SK-N-SH (cell line): Measurements from ENCODE around the gene RPP30. TPM values are rescaled to one million over a fixed set of nuclear protein-coding genes. Genes with fewer than 3 reads are reported as not detected.
A peak's percentile ranks its signal among the peaks of the same experiment; 100 is the strongest.

Source experiments
- CTCF ChIA-PET: fragments of 300-600, 350-600 bp; formaldehyde crosslinking; extraction: SDS; loops from one replicate; lab custom pipeline; 2021; lab: Yijun Ruan, JAX
- POLR2A ChIA-PET: fragments of 350-600 bp; sonication (Branson Sonifier 250); formaldehyde crosslinking; extraction: SDS; loops from one replicate; lab custom pipeline; 2020; ENCODE audit warnings: antibody characterized with exemption, inconsistent platforms; lab: Yijun Ruan, JAX
- DNase-seq: peaks from one replicate; pipeline ENCODE4 v3.0.0; 2012
- H2AFZ ChIP-seq: fragments of 200-600 bp; sonication (generic); 2 replicates; pipeline ENCODE4 v1.8.1; 2016; ENCODE audit warnings: antibody characterized with exemption, mild to moderate bottlenecking, low read depth
- H3F3A ChIP-seq: fragments of 200-600 bp; sonication (generic); replicated peaks from 2 replicates; pipeline ENCODE3; 2016; ENCODE audit warnings: antibody characterized with exemption, mild to moderate bottlenecking; ENCODE audit not compliant: insufficient read depth
- H3K27ac ChIP-seq, 2 experiments: fragments of 200-500 bp in 1 of 2; fragments of 200-600 bp in 1 of 2; sonication (Bioruptor generic) in 1 of 2; sonication (generic), shearing (Covaris generic) in 1 of 2; 2 replicates each; pipeline versions ENCODE4 v1.5.1 to v1.6.1; 2014 to 2016; ENCODE audit warnings: low read depth in 2 of 2, inconsistent platforms in 1 of 2, low read length in 1 of 2, mild to moderate bottlenecking in 1 of 2, mixed read lengths in 1 of 2
- H3K27me3 ChIP-seq: fragments of 200-600 bp; sonication (generic), shearing (Covaris generic); 2 replicates; pipeline ENCODE4 v1.6.1; 2016; ENCODE audit warnings: mixed run types; ENCODE audit not compliant: insufficient read depth
- H3K36me3 ChIP-seq, 2 experiments: fragments of 200-500 bp in 1 of 2; fragments of 200-600 bp in 1 of 2; sonication (Bioruptor generic) in 1 of 2; sonication (generic) in 1 of 2; replicated peaks in 1 of 2; 2 replicates each; pipeline versions ENCODE3 to v1.5.1; 2014 to 2016; ENCODE audit warnings: low read length in 1 of 2, mild to moderate bottlenecking in 1 of 2; ENCODE audit not compliant: insufficient read depth in 2 of 2, control insufficient read depth in 1 of 2
- H3K4me1 ChIP-seq, 2 experiments: fragments of 200-500 bp in 1 of 2; fragments of 200-600 bp in 1 of 2; sonication (Bioruptor generic) in 1 of 2; sonication (generic), shearing (Covaris generic) in 1 of 2; 2 replicates each; pipeline versions ENCODE4 v1.5.1 to v1.6.1; 2014 to 2016; ENCODE audit warnings: low read depth in 1 of 2, low read length in 1 of 2, mixed run types in 1 of 2; ENCODE audit not compliant: insufficient read depth in 2 of 2, control insufficient read depth in 1 of 2
- H3K4me2 ChIP-seq: fragments of 200-600 bp; sonication (generic), shearing (Covaris generic); 2 replicates; pipeline ENCODE4 v1.6.1; 2017; ENCODE audit warnings: mixed run types
- H3K4me3 ChIP-seq, 2 experiments: fragments of 200-500 bp in 1 of 2; fragments of 200-600 bp in 1 of 2; sonication (Bioruptor generic) in 1 of 2; sonication (generic), shearing (Covaris generic) in 1 of 2; 2 replicates each; pipeline versions ENCODE4 v1.5.1 to v1.8.1; 2014 to 2016; ENCODE audit warnings: low read depth in 2 of 2, inconsistent platforms in 1 of 2, low read length in 1 of 2, mild to moderate bottlenecking in 1 of 2, mixed read lengths in 1 of 2, moderate library complexity in 1 of 2
- H3K79me2 ChIP-seq: fragments of 200-600 bp; sonication (generic); 2 replicates; pipeline ENCODE4 v1.8.1; 2017; ENCODE audit warnings: mild to moderate bottlenecking; ENCODE audit not compliant: insufficient read depth
- H3K9ac ChIP-seq: fragments of 200-600 bp; sonication (generic); 2 replicates; pipeline ENCODE4 v1.6.1; 2017; ENCODE audit warnings: mixed run types
- H3K9me2 ChIP-seq: fragments of 200-600 bp; sonication (generic); 2 replicates; pipeline ENCODE4 v1.6.1; 2017; ENCODE audit warnings: mixed run types
- H3K9me3 ChIP-seq: fragments of 200-600 bp; sonication (generic); 2 replicates; pipeline ENCODE4 v1.6.1; 2017; ENCODE audit warnings: mixed run types, mild to moderate bottlenecking, moderate library complexity
- H4K20me1 ChIP-seq: fragments of 200-600 bp; sonication (generic); 2 replicates; pipeline ENCODE4 v1.6.1; 2017; ENCODE audit warnings: mild to moderate bottlenecking, mixed run types; ENCODE audit not compliant: insufficient read depth
- NFIC ChIP-seq: IDR thresholded peaks from 2 replicates; pipeline ENCODE4 v1.4.0; 2012; ENCODE audit warnings: borderline replicate concordance
- SMC3 ChIP-seq: IDR thresholded peaks from 2 replicates; pipeline ENCODE4 v1.6.1; 2012; ENCODE audit warnings: low read depth, low read length, improper control_type of control experiment
- YY1 ChIP-seq: IDR thresholded peaks from 2 replicates; pipeline ENCODE4 v1.4.0; 2012; ENCODE audit warnings: low read depth, mild to moderate bottlenecking
- WGBS: methylation state at CpG from one replicate; pipeline ENCODE4 v1.1.6; 2017; ENCODE audit warnings: low lambda C conversion rate; 5-methylcytosine and 5-hydroxymethylcytosine counted together
- polyA plus RNA-seq, 3 experiments: library from polyadenylated mRNA; depleted of rRNA; stranded (reverse); fragments of >200 nt; gene quantifications; 2 replicates each; pipeline ENCODE4 v1.2.3, GENCODE V29; 2012
- TF ChIP-seq, protein P1 (sequence below): IDR thresholded peaks from 2 replicates; pipeline ENCODE4 v1.4.0; 2012; ENCODE audit warnings: low read depth, borderline replicate concordance
- TF ChIP-seq, protein P2 (sequence below): fragments of 200-600 bp; sonication (generic); IDR thresholded peaks from 2 replicates; pipeline ENCODE4 v1.6.1; 2017; ENCODE audit warnings: antibody characterized with exemption, mild to moderate bottlenecking, moderate library complexity

Gene RPP30
- polyA plus RNA-seq, 1 of the 3 experiments (the other 2 are of a cell fraction): 16.7 TPM

DNA sequence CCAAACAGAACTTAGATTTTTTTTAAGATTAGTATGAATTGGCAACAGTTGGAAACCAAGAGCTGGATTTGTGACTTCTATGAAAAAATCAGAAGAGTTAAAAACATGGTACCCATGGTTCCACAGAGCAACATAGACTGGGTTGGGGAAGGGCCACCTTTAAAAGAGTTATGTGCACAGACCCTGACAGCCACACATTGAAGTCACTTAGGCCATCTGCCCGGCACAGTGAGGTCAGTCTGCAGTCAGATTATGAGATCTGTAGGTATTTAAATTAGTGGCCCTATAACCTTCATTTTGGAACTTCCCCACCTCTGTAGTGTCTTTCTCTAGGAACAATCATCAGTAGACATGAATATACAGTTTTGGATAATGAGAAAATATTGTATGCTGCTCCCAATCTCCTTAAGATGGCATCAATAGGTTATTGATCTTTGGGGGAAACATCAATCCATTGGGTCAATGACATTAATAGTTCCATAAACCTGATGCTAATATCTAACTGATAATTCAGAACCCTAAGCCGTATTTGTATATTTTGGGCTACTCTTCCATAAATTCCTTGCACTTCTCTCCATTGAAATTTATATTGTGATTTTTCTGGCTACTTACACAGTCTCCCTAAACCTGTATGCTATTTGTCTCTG lies 42.1 kb downstream of the RPP30 start:
- CTCF ChIA-PET: interaction anchor here (0.6 to 7.6 kb wide), 6 partner anchors 92 to 384 kb away, joined by 3 to 124 read pairs (median 22); no protein-coding TSS in a partner anchor
- no peaks in the 10 kb centered on the region for H3K79me2 ChIP-seq
- WGBS: 95% methylated on average over 2 of the region's 2 CpGs
- H3K9ac ChIP-seq: no peak overlapping the region
- no peaks in the 10 kb centered on the region for H3K27me3 ChIP-seq
- POLR2A ChIA-PET: no interaction called here
- no peak for TF ChIP-seq SMC3
- TF ChIP-seq, all 33 proteins: peak for 0
- Histone ChIP-seq H3K4me1 (peaks cover 12 to 14% of the 10 kb centered on the region in 2 experiments), H3K9me2 (no peaks in the 10 kb centered on the region), H3F3A (peaks cover 67% of the 10 kb centered on the region), H3K4me3 (no peak overlapping the region), H3K4me2 (no peak overlapping the region), H3K27ac (peak overlapping the region in 1 of 2 experiments; percentile 28; a peak in 1 of 4 replicates), H4K20me1 (no peaks in the 10 kb centered on the region), H3K36me3 (peaks cover 3 to 36% of the 10 kb centered on the region in 2 experiments), H2AFZ (no peak overlapping the region), H3K9me3 (no peaks in the 10 kb centered on the region)
- no peak for DNase-seq

DNA sequence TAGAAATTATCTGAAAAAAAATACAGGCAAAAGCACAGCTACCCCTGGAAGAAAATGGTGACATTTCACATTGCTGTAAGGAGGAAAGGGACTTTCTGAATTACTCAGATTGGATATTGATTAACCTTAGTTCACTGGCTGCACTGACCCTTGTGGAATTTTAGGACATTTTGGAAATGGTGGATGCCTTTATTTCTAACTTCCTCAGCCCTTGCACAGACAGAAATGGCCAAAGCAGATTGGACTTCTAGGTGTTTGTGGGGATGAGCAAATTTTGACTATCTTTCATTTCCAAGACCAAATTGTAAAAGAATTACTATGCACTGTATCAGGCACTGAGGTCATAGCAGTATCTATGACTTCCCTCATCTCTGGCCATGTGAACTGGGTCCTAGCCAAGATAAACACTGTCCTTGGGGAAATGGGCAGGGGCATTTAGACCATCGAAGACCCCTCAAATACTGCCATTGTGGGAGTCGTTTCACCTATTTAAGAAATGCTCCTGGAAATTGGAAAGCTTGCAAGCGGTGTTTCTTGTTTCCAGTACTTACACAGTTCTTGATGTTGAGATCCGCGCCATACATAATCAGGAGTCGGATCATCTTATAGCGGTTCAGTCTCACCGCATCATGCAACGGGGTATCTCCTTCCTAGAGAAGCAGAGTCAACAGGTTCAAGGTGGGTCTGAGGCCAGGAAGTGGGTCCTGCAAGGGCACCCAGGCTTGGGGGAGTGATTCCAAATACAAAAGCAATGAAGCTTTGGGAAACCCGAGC lies 43.4 kb downstream of the RPP30 start:
- H2AFZ ChIP-seq: no peak overlapping the region
- no peak for TF ChIP-seq YY1
- TF ChIP-seq, protein P1, sequence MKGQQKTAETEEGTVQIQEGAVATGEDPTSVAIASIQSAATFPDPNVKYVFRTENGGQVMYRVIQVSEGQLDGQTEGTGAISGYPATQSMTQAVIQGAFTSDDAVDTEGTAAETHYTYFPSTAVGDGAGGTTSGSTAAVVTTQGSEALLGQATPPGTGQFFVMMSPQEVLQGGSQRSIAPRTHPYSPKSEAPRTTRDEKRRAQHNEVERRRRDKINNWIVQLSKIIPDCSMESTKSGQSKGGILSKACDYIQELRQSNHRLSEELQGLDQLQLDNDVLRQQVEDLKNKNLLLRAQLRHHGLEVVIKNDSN: no peak
- TF ChIP-seq, protein P2, sequence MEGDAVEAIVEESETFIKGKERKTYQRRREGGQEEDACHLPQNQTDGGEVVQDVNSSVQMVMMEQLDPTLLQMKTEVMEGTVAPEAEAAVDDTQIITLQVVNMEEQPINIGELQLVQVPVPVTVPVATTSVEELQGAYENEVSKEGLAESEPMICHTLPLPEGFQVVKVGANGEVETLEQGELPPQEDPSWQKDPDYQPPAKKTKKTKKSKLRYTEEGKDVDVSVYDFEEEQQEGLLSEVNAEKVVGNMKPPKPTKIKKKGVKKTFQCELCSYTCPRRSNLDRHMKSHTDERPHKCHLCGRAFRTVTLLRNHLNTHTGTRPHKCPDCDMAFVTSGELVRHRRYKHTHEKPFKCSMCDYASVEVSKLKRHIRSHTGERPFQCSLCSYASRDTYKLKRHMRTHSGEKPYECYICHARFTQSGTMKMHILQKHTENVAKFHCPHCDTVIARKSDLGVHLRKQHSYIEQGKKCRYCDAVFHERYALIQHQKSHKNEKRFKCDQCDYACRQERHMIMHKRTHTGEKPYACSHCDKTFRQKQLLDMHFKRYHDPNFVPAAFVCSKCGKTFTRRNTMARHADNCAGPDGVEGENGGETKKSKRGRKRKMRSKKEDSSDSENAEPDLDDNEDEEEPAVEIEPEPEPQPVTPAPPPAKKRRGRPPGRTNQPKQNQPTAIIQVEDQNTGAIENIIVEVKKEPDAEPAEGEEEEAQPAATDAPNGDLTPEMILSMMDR: no peak
- TF ChIP-seq NFIC: peak; percentile 39; the same call in 1 of the 2 replicates
- TF ChIP-seq, all 33 proteins: peak for 1
- WGBS: 90% methylated on average over 10 of the region's 10 CpGs
- POLR2A ChIA-PET: no interaction called here
- peaks cover 70% of the 10 kb centered on the region for H3F3A ChIP-seq
- H3K9ac ChIP-seq: no peak overlapping the region
- H3K9me3 ChIP-seq: no peaks in the 10 kb centered on the region
- peaks cover 12 to 14% of the 10 kb centered on the region in 2 experiments for H3K4me1 ChIP-seq
- peak overlapping the region; percentile 3 to 50; a peak in 2 of 4 replicates for H3K27ac ChIP-seq
- DNase-seq: no peak
- peaks cover 3% of the 10 kb centered on the region; the same call in 1 of the 2 replicates for H3K79me2 ChIP-seq
- no peak overlapping the region for H3K4me2 ChIP-seq
- CTCF ChIA-PET: interaction anchor here (1.5 to 7.6 kb wide), 2 partner anchors 91 to 335 kb away, joined by 4 to 124 read pairs; no protein-coding TSS in a partner anchor
- H3K27me3 ChIP-seq: no peaks in the 10 kb centered on the region
- H3K4me3 ChIP-seq: no peak overlapping the region
- H4K20me1 ChIP-seq: no peaks in the 10 kb centered on the region
- no peaks in the 10 kb centered on the region for H3K9me2 ChIP-seq
- peaks cover 3 to 36% of the 10 kb centered on the region in 2 experiments for H3K36me3 ChIP-seq
